GM12878 (cell line): ENCODE measurements around the gene PLEKHG4B. TPM values are rescaled to one million over a fixed set of nuclear protein-coding genes. Genes with fewer than 3 reads are reported as not detected.

Experiments
- ATAC-seq: fragments of 200-7000 bp; cut with Tn5 transposase; 3 replicates; pipeline ENCODE4 v1.9.1; 2020; ENCODE audit warnings: mild to moderate bottlenecking, moderate library complexity
- BruUV-seq: library from RNA; stranded (reverse); fragments of 400-500 nt; replicated peaks from 2 replicates; lab custom pipeline; 2021; lab: Mats Ljungman, UMichigan
- CTCF ChIA-PET: fragments of 300-600 bp; sonication (Branson Sonifier 250); formaldehyde crosslinking; extraction: SDS; loops from one replicate; lab custom pipeline; 2021; ENCODE audit warnings: inconsistent platforms; lab: Yijun Ruan, JAX
- POLR2A ChIA-PET: fragments of 350-600 bp; formaldehyde crosslinking; extraction: SDS; loops from one replicate; lab custom pipeline; 2021; ENCODE audit warnings: inconsistent platforms; lab: Charles Lee
- RAD21 ChIA-PET: fragments of 300-600 bp; sonication (Branson Sonifier 250); formaldehyde crosslinking; loops from one replicate; lab custom pipeline; 2023; ENCODE audit warnings: antibody characterized with exemption; ENCODE audit not compliant: unreplicated experiment; lab: Charles Lee
- SMC1A ChIA-PET: fragments of 300-600 bp; sonication (Branson Sonifier 250); formaldehyde crosslinking; loops from one replicate; lab custom pipeline; 2023; ENCODE audit not compliant: unreplicated experiment, uncharacterized antibody; lab: Charles Lee
- DNase-seq: peaks from one replicate; pipeline ENCODE4 v3.0.0-alpha.2; 2011; ENCODE audit warnings: low read depth, low spot score
- FAIRE-seq: peaks from 3 replicates; lab custom pipeline; 2011; peaks lifted over from hg19 to GRCh38; lab: Jason Lieb, UNC
- H2AFZ ChIP-seq: 2 replicates; pipeline ENCODE4 v1.6.0; 2011; ENCODE audit warnings: low read depth, low read length, control low read depth; ENCODE audit not compliant: control insufficient read depth
- H3K27ac ChIP-seq: 2 replicates; pipeline ENCODE4 v1.5.1; 2011; ENCODE audit warnings: control low read depth; ENCODE audit not compliant: control insufficient read depth, insufficient read depth
- H3K27me3 ChIP-seq, 2 experiments: replicated peaks in 1 of 2; 2 replicates each; pipeline versions ENCODE4 v1.6.0 to v1.6.1; 2011; ENCODE audit warnings: low read length in 1 of 2; ENCODE audit not compliant: control insufficient read depth in 2 of 2, insufficient read depth in 2 of 2
- H3K36me3 ChIP-seq, 2 experiments: 2 replicates each; pipeline ENCODE4 v1.5.1; 2011; ENCODE audit warnings: low read length in 1 of 2; ENCODE audit not compliant: control insufficient read depth in 2 of 2, insufficient read depth in 2 of 2
- H3K4me1 ChIP-seq: 2 replicates; pipeline ENCODE4 v1.6.1; 2011; ENCODE audit warnings: mild to moderate bottlenecking, low read length, moderate library complexity, mixed read lengths; ENCODE audit not compliant: control insufficient read depth, insufficient read depth
- H3K4me2 ChIP-seq: 2 replicates; pipeline ENCODE4 v1.6.0; 2011; ENCODE audit warnings: control low read depth; ENCODE audit not compliant: control insufficient read depth, insufficient read depth
- H3K4me3 ChIP-seq: fragments of 200-600 bp; sonication (generic); 2 replicates; pipeline ENCODE4 v1.5.1; 2016
- H3K79me2 ChIP-seq: 2 replicates; pipeline ENCODE4 v1.6.0; 2011; ENCODE audit warnings: low read length; ENCODE audit not compliant: control insufficient read depth, insufficient read depth
- H3K9ac ChIP-seq: 2 replicates; pipeline ENCODE4 v1.8.0; 2011; ENCODE audit warnings: low read length, control low read depth, mixed read lengths; ENCODE audit not compliant: control insufficient read depth, insufficient read depth
- H3K9me3 ChIP-seq: replicated peaks from 3 replicates; pipeline ENCODE4 v1.5.1; 2011; ENCODE audit warnings: mild to moderate bottlenecking, low read length; ENCODE audit not compliant: control insufficient read depth, insufficient read depth
- H4K20me1 ChIP-seq: 2 replicates; pipeline ENCODE4 v1.6.0; 2011; ENCODE audit not compliant: control insufficient read depth, insufficient read depth
- CREM ChIP-seq: IDR thresholded peaks from 2 replicates; pipeline ENCODE4 v1.6.1; 2014; ENCODE audit warnings: antibody characterized with exemption, low read depth
- MTA2 ChIP-seq: fragments of 450-650 bp; IDR thresholded peaks from 2 replicates; pipeline ENCODE4 v1.6.1; 2016; ENCODE audit warnings: low read depth, mild to moderate bottlenecking, moderate library complexity
- NR2C2 ChIP-seq: IDR thresholded peaks from 2 replicates; pipeline ENCODE4 v1.6.1; 2011; ENCODE audit warnings: borderline replicate concordance, low read depth; ENCODE audit not compliant: control insufficient read depth, insufficient read length
- PAX5 ChIP-seq: IDR thresholded peaks from 2 replicates; pipeline ENCODE4 v1.6.1; 2011; ENCODE audit warnings: low read depth, low read length, borderline replicate concordance
- SMARCA5 ChIP-seq: fragments of 450-650 bp; IDR thresholded peaks from 2 replicates; pipeline ENCODE4 v1.6.1; 2017; ENCODE audit warnings: mild to moderate bottlenecking
- WGBS: methylation state at CpG from one replicate; pipeline ENCODE4 v1.1.6; 2016; ENCODE audit warnings: low lambda C conversion rate; ENCODE audit not compliant: insufficient replicate concordance, insufficient coverage; ENCODE audit errors: missing lambda C conversion rate; 5-methylcytosine and 5-hydroxymethylcytosine counted together
- in situ Hi-C: fragments of 300-500 bp; cut with MboI; formaldehyde crosslinking; loops from 9 replicates; pipeline ENCODE4 v1.14.3; 2018; ENCODE audit warnings: mixed read lengths
- intact Hi-C: fragments of 100-400 bp; cut with micrococcal nuclease; formaldehyde crosslinking; loops from one replicate; pipeline ENCODE4 v1.14.2; 2022; ENCODE audit not compliant: unreplicated experiment
- polyA plus RNA-seq, 11 experiments: library from polyadenylated mRNA; depleted of rRNA in 4 of 11; unstranded in 6 of 11; stranded (reverse) in 5 of 11; fragments of >200 nt; fragmentation: Nextera tagmentation in 4 of 11; fragmentation: Illumina TruSeq in 1 of 11; extraction: Ambion mirVana in 4 of 11; extraction: Trizol in 1 of 11; gene quantifications; 1 replicate in 1 of 11; 2 replicates in 10 of 11; pipeline versions ENCODE4 v1.2.1 to v1.2.3, GENCODE V29; 2011 to 2016; ENCODE audit warnings: inconsistent platforms in 2 of 11, missing spikeins in 2 of 11, low read depth in 1 of 11
- total RNA-seq, 4 experiments: library from RNA; depleted of rRNA in 3 of 4; stranded (reverse); fragments of >200 nt in 3 of 4; fragmentation: Illumina TruSeq in 1 of 4; extraction: Trizol in 1 of 4; gene quantifications; 2 replicates each; pipeline versions ENCODE4 v1.2.1 to v1.2.3, GENCODE V29; 2013 to 2021

PLEKHG4B gene
- total and polyA plus RNA-seq, 10 of the 15 experiments (the other 5 are each of a cell fraction or from before 2014, with no cell fraction given) = under 0.01 to 0.05 (median 0.01) TPM; not detected in 6

DNA sequence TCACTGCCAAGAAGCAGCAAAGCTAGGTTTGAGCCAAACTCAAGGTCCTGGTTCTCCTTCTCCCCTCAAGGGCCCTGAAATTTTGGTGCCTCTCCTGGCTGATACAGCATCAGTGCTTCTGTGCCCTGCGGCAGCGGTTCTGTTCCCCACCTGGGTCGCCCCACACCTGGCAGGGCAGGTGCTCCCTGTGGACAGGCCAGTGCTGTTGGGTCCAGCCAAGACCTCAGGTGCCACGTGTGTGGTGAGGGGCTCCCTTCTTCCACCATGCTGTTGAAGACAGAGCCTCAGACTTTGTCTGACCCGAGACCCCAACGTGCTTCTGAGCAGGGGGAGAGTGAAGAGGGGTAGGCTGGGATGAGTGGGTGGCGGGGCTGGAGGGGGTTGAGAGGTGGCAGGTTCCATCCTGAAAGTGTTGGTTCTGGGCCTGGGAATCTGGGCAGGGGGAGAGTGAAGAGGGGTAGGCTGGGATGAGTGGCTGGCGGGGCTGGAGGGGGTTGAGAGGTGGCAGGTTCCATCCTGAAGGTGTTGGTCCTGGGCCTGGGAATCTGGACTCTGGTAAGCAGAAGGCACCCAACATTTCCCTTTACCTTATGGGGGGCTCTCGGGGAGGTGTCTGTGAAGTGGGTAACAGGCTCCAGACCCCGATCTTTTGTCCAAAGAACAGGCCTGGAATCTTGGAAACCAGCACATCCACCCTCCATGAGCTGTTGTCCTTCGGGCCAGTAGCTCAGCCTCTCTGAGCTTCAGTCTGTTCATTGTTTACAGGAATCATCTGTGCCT is 2.3 kb downstream of the PLEKHG4B start (continued):
- TF ChIP-seq NR2C2 (no peak), MTA2 (no peak), PAX5 (no peak)

GRCh38 chr5:95241-95980 is 3.4 kb downstream of the PLEKHG4B start:
- CTCF ChIA-PET = no interaction called here
- no peak overlapping the region for H2AFZ ChIP-seq
- BruUV-seq = no TSS peak
- RAD21 ChIA-PET = no interaction called here
- POLR2A ChIA-PET = no interaction called here
- in situ Hi-C loops (no loop called here), intact Hi-C loops (no loop called here)
- no peak overlapping the region for H3K9ac ChIP-seq
- no peak overlapping the region for H3K4me2 ChIP-seq
- H3K9me3 ChIP-seq = no peaks in the 10 kb centered on the region
- TF ChIP-seq CREM = no peak
- TF ChIP-seq SMARCA5 = no peak
- TF ChIP-seq, all 136 proteins: peak for 0
- Histone ChIP-seq H3K4me3 (no peak overlapping the region), H3K36me3 (no peaks in the 10 kb centered on the region; a peak in 1 of 4 replicates), H3K4me1 (no peaks in the 10 kb centered on the region), H3K27ac (no peak overlapping the region), H3K27me3 (peaks cover 4 to 11% of the 10 kb centered on the region in 2 experiments; a peak in 3 of 4 replicates), H4K20me1 (no peaks in the 10 kb centered on the region), H3K79me2 (no peaks in the 10 kb centered on the region)
- SMC1A ChIA-PET = no interaction called here
- ATAC-seq (no peak), FAIRE-seq (no peak), DNase-seq (no peak)
- WGBS = 14% methylated on average over 12 of the region's 12 CpGs
